ENCODE measurements around the gene NARS2. TPM values are rescaled to one million over a fixed set of nuclear protein-coding genes. Genes with fewer than 3 reads are reported as not detected.
A peak's percentile ranks its signal among the peaks of the same experiment; 100 is the strongest.

The NARS2 gene
- total RNA-seq, 1 donor from 2014 or later: 24.7 TPM

- no peaks in the 10 kb centered on the region for H3K4me1 Mint-ChIP-seq (ENCODE audit: low read depth)
- no peak for TF ChIP-seq CTCF (IDR thresholded peaks at IDR 0.05; ENCODE audit: unreplicated experiment)
- DNase-seq (ENCODE audit: low spot score, unreplicated experiment): no peak
- no peaks in the 10 kb centered on the region for H3K27me3 Mint-ChIP-seq
- no peak overlapping the region for H3K4me3 Mint-ChIP-seq (ENCODE audit: low read depth)
- H3K27ac Mint-ChIP-seq: no peak overlapping the region
- peaks cover 7% of the 10 kb centered on the region for H3K9me3 Mint-ChIP-seq (ENCODE audit: low read depth)
- H3K36me3 Mint-ChIP-seq (ENCODE audit: insufficient read depth): peaks cover 20% of the 10 kb centered on the region
Observed at GRCh38 chr11:78489184-78489583, 85.5 kb downstream of the NARS2 start.

DNA sequence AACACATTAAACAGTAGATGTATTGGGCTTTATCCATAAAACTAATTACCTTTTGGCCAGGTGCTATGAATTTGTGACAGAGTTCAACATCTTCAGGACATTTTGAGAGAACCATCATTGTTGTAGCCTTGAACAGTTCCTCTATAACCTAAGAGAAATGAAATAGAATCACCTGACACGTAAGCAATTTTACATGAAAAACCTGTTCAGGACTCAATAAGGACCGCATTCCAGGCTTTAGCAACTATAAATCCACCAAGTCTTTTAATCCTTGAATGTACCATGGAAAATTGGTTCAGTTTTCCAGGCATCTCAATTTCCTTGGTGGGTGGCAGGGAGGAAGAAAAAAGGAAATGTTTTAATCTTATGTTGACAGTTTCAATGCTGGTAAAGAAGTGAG, 96.1 kb downstream of the NARS2 start:
- H3K27me3 Mint-ChIP-seq: no peaks in the 10 kb centered on the region
- H3K4me3 Mint-ChIP-seq (ENCODE audit: low read depth): no peak overlapping the region
- peaks cover 10% of the 10 kb centered on the region for H3K9me3 Mint-ChIP-seq (ENCODE audit: low read depth)
- no peak for DNase-seq (ENCODE audit: low spot score, unreplicated experiment)
- no peak for TF ChIP-seq CTCF (IDR thresholded peaks at IDR 0.05; ENCODE audit: unreplicated experiment)
- no peak overlapping the region for H3K27ac Mint-ChIP-seq
- peaks cover 29% of the 10 kb centered on the region for H3K36me3 Mint-ChIP-seq (ENCODE audit: insufficient read depth)
- peaks cover 10% of the 10 kb centered on the region for H3K4me1 Mint-ChIP-seq (ENCODE audit: low read depth)

DNA sequence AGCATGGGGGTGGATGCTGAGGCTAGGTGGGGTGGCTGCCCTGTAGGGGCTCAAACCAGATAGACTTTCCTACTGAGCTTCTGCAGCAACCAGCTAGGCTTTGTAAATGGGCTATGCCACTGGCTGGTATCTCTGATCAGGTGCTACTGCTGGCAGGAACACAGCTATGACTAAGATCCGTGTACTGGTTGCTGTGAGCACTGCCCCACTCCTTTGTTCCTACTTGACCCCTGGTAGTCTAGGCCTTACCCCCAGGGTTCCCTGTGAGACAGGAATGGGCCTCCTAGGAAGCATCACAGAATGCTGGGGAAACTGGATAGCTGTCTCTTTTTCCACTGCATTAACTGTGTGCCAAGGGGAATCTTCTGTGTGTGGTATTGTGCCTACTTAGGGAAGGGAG, 98.6 kb downstream of the NARS2 start:
- Mint-ChIP-seq H3K4me3 (ENCODE audit: low read depth) (no peak overlapping the region), H3K27me3 (no peaks in the 10 kb centered on the region), H3K4me1 (ENCODE audit: low read depth) (peaks cover 10% of the 10 kb centered on the region), H3K36me3 (ENCODE audit: insufficient read depth) (peaks cover 24% of the 10 kb centered on the region), H3K27ac (no peak overlapping the region), H3K9me3 (ENCODE audit: low read depth) (no peaks in the 10 kb centered on the region)
- no peak for DNase-seq (ENCODE audit: low spot score, unreplicated experiment)
- no peak for TF ChIP-seq CTCF (IDR thresholded peaks at IDR 0.05; ENCODE audit: unreplicated experiment)

DNA sequence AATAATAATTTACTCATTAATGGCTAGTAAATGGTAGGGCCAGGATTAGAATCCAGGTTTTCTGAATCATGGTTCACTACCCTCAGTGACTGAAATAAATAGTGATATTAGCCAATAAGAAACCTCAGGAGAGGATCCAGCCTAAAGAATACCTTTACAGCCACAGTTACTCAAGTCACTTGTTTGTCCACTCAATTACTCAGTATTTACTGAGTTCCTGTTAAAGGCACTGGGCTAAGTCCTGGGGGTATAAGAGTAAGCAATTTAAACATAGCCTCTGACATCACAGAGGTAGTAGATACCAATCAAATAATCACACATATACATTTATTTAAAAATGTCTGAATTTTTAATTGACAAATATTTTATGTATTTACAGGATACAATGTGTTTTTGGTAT, 100.2 kb downstream of the NARS2 start:
- H3K27me3 Mint-ChIP-seq: no peaks in the 10 kb centered on the region
- peaks cover 24% of the 10 kb centered on the region for H3K36me3 Mint-ChIP-seq (ENCODE audit: insufficient read depth)
- peaks cover 13% of the 10 kb centered on the region for H3K4me1 Mint-ChIP-seq (ENCODE audit: low read depth)
- H3K9me3 Mint-ChIP-seq (ENCODE audit: low read depth): no peaks in the 10 kb centered on the region
- H3K27ac Mint-ChIP-seq: no peak overlapping the region
- DNase-seq (ENCODE audit: low spot score, unreplicated experiment): no peak
- TF ChIP-seq CTCF (IDR thresholded peaks at IDR 0.05; ENCODE audit: unreplicated experiment): no peak
- no peak overlapping the region for H3K4me3 Mint-ChIP-seq (ENCODE audit: low read depth)

DNA sequence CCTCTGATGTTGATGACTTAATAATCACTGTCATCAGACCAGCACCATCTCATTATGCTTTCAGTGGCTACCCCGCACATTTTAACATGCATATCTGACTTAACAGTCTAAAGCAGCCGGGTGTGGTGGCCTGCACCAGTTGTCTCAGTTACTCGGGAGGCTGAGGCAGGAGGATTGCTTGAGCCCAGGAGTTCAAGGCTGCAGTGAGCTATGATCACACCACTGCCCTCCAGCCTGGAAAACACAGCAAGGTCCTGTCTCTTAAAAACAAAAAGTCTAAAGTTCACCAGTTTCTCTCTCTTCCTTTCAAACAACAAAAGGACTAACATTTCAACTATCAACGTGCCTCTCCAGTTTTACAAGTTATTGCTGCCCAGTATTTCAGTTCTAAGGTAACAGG, 101.8 kb downstream of the NARS2 start:
- no peak overlapping the region for H3K4me3 Mint-ChIP-seq (ENCODE audit: low read depth)
- H3K27ac Mint-ChIP-seq: peak overlapping the region; percentile 58
- no peaks in the 10 kb centered on the region for H3K27me3 Mint-ChIP-seq
- H3K36me3 Mint-ChIP-seq (ENCODE audit: insufficient read depth): peaks cover 24% of the 10 kb centered on the region
- H3K4me1 Mint-ChIP-seq (ENCODE audit: low read depth): peaks cover 13% of the 10 kb centered on the region
- H3K9me3 Mint-ChIP-seq (ENCODE audit: low read depth): no peaks in the 10 kb centered on the region
- TF ChIP-seq CTCF (IDR thresholded peaks at IDR 0.05; ENCODE audit: unreplicated experiment): no peak
- no peak for DNase-seq (ENCODE audit: low spot score, unreplicated experiment)
